HFF-Myc (cell line): Measurements from ENCODE around the gene CDK19.

Source experiments
- DNase-seq: peaks from one replicate; pipeline ENCODE4 v3.0.0-alpha.2; 2011; ENCODE audit warnings: low read depth; ENCODE audit errors: extremely low read depth
- H3K4me3 ChIP-seq: replicated peaks from 2 replicates; pipeline ENCODE4 v1.5.1; 2011; ENCODE audit warnings: low read depth, mild to moderate bottlenecking, control low read depth, low read length
- TF ChIP-seq, protein P1 (sequence below): IDR thresholded peaks from 2 replicates; pipeline ENCODE4 v1.5.1; 2012; ENCODE audit warnings: mild to moderate bottlenecking, low read depth, low read length, control low read depth; ENCODE audit errors: missing control alignments

Gene CDK19

DNA sequence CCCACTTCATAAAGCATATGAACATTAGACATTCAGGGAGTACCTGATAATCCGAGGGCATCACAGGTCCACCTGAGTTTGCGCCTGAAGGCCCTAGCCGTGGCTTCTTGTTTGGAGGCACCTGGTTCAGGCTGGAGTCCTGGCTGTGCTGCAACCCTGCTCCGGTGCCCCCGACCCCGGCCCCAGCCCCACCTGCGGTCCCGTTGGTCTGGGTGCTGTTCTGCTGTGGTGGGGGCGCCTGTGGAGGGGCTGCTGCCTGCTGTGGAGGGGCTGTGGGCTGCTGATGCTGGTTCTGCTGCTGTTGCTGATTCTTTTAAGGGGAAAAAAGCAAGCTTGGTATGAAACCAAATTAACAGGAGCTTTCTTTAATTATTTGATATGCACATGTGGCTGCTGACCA lies 194.2 kb downstream of the CDK19 start:
- TF ChIP-seq, protein P1, sequence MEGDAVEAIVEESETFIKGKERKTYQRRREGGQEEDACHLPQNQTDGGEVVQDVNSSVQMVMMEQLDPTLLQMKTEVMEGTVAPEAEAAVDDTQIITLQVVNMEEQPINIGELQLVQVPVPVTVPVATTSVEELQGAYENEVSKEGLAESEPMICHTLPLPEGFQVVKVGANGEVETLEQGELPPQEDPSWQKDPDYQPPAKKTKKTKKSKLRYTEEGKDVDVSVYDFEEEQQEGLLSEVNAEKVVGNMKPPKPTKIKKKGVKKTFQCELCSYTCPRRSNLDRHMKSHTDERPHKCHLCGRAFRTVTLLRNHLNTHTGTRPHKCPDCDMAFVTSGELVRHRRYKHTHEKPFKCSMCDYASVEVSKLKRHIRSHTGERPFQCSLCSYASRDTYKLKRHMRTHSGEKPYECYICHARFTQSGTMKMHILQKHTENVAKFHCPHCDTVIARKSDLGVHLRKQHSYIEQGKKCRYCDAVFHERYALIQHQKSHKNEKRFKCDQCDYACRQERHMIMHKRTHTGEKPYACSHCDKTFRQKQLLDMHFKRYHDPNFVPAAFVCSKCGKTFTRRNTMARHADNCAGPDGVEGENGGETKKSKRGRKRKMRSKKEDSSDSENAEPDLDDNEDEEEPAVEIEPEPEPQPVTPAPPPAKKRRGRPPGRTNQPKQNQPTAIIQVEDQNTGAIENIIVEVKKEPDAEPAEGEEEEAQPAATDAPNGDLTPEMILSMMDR, result no peak
- DNase-seq, result no peak
- H3K4me3 ChIP-seq, result no peak overlapping the region

DNA sequence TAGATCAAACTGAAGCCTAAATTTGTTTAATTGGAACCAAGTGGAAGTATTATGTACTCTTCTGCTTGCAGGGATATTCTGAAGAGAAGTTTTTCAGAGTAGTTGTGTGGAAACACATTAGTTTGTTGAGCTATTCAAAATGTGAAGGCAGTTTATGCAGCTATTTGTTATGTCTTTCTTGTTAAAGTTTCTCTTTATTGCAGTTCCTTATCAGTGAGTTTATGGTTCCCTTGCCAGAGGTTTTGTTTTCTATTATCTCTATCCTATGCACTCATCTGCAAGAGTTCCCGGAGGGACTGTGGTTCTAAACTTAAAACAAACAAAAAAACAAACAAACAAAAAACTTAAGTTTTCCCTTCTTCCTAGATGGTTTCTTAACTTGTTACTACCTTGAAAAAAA lies 195.2 kb downstream of the CDK19 start:
- no peak for DNase-seq
- H3K4me3 ChIP-seq, result no peak overlapping the region
- TF ChIP-seq, protein P1, result no peak

DNA sequence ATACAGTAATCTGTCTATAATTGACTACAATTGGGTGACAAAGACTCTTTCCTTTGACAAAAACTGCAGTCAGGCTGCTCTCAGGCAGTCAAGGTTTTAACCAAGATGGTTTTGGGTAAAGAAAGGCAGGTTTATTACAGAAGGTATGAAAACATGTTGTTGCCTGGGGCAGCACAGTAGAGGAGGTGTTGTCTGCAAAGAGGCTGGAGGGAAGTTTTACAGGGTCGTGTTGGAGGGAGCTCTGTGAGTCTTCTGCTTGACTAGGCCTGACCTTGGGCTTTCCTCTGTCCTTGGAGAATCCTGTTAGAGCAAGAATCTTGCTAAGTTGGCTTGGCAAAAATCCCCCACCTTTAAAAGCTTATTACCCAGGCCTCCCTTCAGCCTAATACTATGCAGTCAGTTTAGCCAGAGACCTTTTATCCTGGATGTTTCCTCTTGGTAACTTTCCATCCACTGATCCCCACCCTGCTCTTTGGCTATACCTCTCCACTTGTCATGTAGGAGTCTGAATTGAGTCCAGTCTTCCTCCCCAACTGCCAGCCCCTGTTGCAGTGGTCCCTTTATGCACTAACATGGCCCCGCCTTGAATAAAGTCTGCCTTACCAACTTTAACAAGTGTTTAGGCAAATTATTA lies 195.9 kb downstream of the CDK19 start:
- no peak for DNase-seq
- TF ChIP-seq, protein P1, result no peak
- no peak overlapping the region for H3K4me3 ChIP-seq

DNA sequence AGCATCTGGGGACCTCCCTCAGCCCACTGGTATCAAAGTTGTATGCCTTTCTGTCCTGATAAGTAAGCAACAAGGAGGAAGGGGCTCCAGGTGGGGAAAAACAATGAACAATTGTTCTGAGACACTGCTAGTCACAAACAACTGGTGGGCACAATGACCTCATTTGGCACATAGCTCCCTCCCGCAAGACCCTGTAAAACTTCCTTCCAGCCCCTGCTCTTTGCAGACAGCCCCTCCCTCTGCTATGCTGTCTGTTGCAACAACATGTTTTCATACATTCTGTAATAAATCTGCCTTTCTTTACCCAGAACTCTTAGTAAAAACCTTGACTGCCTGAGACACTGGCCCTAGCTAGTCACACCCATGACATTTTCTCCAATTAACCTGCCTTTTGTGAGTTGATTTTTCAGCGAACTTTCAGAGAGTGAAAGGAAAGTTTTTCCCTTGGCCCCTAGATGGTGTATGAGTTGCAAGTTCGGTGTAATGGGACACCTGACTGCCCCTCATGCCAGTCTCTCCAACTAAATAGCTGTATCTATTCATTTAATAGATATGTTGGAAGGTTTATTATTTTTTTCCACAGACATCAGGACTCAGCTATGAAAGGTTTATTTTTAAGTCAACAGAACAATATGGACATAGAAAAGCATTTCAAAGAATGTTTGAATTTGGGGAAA lies 196.5 kb downstream of the CDK19 start:
- DNase-seq, result no peak
- TF ChIP-seq, protein P1, result peak; percentile 13
- H3K4me3 ChIP-seq, result no peak overlapping the region

DNA sequence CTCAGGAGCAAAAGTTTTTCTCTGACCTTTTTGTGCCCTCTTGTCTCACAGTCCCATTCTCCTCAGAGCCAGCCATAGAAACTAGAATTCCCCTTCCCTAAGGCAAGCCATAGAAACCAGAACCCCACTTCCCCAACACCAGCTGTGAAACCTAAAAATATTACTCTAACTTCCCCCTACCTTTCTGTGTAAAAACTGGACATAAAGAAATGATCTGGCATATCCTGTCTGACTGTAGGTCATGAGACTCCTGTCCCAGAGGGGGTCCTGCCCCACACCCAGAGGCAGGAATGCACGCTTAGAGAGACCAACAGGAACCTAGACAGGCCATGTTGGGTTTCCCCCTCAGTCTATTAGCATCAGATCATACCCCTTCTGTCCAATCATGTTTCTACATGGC lies 198.2 kb downstream of the CDK19 start:
- H3K4me3 ChIP-seq, result no peak overlapping the region
- DNase-seq, result no peak
- TF ChIP-seq, protein P1, result no peak

DNA sequence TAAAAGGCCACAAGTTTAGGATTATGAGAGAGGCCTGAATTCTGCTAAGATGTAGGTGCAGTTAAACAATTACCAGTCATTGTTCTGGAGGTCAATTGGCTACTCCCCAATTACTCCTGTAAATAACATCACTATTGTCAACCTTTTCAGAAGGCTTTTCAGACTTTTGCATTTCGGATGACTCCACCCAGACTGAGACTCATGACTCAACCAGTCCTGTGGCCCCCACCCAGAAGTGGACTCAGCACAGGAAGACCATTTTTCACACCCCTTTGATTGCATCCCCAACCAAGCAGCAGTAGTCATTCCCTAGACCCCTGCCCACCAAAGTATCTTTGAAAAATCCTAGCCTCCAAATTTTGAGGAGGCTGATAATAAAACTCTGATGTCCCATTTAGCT lies 199.5 kb downstream of the CDK19 start:
- no peak for DNase-seq
- TF ChIP-seq, protein P1, result no peak
- no peak overlapping the region for H3K4me3 ChIP-seq
